Measurements from ENCODE around the gene SENP1.
A peak's percentile ranks its signal among the peaks of the same experiment; 100 is the strongest.
"Not testable (repeated sequence)": the region's sequence is repeated elsewhere in the genome, so short reads cannot be mapped to it uniquely, and the experiment has no call there.

Gene SENP1

DNA sequence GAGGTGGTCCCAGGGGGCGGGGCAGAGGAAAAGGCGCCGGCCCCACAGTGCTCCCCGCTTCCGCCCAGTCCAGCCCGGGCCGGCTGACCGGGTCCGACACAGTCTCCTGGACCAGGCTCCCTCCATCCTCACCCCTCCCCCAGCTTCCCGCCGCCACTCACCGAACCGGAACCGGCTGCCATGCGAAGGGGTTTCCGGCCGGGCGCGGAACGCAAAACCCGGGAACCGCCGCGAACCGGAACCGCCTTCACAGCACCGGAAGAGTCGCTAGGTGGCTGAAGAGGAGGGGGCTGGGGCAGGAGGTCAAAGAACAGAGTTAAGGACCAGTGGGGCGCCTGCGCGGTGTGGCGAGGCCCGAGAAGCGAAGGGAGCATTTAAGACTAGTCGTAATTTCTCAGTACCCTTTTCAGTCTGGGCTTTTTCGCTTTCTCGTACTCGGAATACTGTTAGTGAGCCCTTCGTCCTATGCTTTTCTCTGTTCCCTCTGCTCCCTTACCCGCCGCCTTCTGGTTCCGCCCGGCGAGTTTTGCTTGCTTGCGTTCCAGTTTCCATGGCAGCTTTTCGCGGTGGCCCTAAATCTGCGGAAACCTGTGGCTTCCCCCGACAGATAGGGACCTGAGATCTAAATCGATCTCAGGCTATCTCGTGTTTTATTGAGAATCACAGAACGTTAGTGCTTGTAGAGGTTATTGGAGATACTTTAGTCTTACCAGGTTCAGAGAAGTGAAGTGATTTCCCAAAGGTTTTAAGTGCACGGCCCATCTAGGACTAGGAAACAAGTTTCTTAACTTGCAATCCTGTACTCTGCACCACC lies at the start of gene SENP1:
Gene SENP1, minus strand, starts transcription at position 213 of the 814 bp plus-strand sequence. CDS start 4,607 bp downstream, outside the sequence.
- peak; percentile 87 to 98 (median 90) for DNase-seq
- intact Hi-C loops (cut with DNase I), result loop anchor here (2.0 kb wide), 1 partner anchor 51 kb away; the partner anchor contains the start of gene ASB8

GRCh38 chr12:48151103-48151771 lies 45.4 kb upstream of the SENP1 start:
- intact Hi-C loops (cut with DNase I), result no loop called here
- DNase-seq, result no peak

DNA sequence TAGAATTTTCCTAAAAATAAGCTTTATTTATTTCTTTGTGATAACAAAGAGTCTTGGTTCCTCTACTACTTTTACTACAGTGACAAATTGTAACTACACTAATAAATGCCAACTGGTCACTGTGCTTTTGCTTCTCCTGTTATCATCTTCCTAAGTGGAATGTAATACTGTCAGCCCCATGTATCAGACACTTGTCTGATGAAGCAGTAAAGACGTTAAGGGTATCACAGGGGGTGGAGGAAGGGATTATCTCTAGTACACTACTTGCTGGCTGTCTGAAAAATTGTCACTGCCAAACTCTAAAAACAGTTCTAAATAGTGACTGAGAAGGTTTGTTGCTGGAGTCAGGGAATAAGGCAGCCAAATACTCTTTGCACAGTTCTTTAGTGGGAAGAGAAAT lies 40.1 kb upstream of the SENP1 start:
- no peak for DNase-seq
- intact Hi-C loops (cut with DNase I), result no loop called here

DNA sequence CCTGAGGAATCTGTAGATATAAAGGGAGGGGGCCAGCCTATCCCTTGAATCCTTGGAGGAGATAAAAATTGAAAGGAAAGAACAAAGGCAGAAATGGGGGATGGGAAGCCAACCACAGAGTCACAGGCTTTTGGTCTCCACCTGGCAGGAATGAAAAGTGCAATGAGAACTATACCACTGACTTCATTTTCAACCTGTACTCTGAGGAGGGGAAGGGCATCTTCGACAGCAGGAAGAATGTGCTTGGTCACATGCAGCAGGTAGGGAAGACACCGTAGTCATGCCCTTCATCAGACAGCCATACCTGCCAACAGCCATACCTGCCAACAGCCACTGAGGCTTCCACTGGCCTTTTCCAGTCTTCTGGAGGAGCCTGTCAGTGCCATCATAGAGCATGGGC lies 38.0 kb upstream of the SENP1 start:
- intact Hi-C loops (cut with DNase I), result no loop called here
- no peak for DNase-seq

DNA sequence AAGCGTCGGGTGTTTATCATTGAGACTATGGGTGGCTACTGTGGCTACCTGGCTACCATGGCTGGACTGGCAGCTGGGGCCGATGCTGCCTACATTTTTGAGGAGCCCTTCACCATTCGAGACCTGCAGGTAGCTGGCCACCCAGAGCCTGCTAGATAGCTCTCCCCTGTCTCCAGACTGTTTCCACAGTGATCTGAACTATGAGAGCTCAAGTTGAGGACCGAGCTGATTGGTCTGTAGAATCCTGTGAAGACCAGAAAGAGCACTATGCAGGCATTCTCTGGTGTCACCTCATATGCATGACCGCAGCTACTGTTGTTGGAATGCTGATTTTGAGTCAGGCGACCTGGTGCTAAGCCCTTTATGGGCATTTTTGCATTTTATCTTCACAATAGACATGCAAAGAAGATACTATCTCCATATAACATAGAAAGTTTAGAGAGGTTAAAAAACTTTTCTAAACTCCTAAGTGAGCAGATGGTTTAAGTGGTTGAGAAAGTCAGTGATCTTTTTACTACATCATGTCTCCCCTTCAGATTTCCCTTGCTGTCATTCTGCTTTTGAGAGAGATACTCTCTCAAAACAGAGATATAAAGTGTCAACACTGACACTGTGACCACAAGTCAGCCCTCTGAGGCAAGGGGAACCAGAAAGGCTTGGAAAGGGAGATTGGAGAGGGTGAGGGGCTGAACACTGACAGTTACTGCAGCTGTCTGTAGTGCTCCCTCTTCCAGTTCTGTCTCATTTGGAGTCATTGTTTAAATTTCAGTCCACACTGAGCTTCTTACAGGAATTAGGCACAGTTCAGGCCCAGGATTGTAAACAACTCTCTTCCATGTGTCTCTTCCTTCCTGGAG lies 37.2 kb upstream of the SENP1 start:
- intact Hi-C loops (cut with DNase I), result no loop called here

DNA sequence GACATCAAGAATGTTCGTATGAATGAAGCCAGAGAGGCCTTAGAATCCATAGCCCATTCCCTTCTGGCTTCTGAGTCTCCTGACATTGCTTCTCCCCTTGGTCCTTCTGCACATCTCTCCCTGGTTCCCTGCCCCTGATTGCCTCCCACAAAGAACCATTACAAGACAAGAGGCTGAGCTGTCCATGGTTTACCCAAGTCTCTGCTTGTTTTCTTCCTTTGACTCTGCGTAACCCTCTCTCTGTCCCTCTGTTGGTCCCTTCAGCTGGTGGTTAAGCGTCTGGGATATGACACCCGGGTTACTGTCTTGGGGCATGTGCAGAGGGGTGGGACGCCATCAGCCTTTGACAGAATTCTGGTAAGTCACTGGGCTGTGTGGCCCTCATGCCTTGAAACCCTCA lies 29.1 kb upstream of the SENP1 start:
- intact Hi-C loops (cut with DNase I), result no loop called here
- peak in 1 of 10 donors; percentile 27 for DNase-seq

More for the DNA sequence above, 37.2 kb upstream of the SENP1 start:
- DNase-seq, result no peak

DNA sequence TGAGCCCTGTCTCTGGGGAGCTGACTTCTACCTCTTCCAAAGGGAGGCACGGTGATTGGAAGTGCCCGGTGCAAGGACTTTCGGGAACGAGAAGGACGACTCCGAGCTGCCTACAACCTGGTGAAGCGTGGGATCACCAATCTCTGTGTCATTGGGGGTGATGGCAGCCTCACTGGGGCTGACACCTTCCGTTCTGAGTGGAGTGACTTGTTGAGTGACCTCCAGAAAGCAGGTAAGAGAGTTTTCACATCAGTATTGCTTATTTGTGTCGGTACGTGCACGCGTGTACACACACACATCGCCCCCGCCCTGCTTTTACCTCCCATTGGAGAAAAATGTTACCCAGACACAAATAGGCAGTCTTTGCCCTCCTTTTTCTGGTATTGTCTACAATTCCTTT lies 26.9 kb upstream of the SENP1 start:
- intact Hi-C loops (cut with DNase I), result no loop called here

DNA sequence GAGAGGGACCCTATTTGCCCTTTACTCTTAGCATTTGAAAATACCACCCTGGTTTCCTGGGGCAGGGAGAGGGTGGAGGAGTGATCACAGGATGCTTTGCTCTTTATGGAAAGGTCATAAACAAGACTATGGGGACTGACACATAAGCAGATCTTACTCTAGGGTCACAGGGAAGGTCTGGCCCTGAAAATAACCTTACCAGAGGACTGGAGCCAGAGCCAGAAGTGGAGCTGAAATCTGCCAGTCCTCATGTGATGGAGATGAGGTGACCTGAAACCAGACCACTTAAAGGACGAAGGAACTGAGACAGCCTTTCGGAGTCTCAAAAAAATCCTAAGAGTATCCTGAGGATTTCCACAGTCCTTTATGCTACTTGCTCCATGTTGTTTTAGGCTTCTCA lies 25.6 kb upstream of the SENP1 start:
- DNase-seq, result no peak
- intact Hi-C loops (cut with DNase I), result no loop called here

More for the DNA sequence above, 26.9 kb upstream of the SENP1 start:
- peak in 1 of 10 donors; percentile 73 for DNase-seq

DNA sequence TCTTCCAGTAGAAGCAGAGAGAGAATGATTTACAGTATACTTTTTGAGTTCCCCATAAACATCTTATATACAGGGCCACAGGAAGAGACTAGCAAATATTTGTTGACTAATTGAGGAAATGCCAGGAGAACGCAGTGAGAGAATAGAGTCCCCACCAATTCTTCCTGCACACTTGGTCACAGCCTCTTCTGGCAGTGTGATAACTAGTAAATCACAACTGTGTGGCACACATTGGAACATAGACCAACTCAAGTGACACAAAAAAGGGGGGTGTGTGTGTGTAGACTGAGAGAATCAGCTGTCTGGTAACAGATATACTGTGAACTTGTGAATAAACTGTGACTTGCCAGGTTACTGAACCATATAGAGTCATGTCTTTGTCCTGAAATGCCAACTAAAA lies 23.5 kb upstream of the SENP1 start:
- intact Hi-C loops (cut with DNase I), result no loop called here

DNA sequence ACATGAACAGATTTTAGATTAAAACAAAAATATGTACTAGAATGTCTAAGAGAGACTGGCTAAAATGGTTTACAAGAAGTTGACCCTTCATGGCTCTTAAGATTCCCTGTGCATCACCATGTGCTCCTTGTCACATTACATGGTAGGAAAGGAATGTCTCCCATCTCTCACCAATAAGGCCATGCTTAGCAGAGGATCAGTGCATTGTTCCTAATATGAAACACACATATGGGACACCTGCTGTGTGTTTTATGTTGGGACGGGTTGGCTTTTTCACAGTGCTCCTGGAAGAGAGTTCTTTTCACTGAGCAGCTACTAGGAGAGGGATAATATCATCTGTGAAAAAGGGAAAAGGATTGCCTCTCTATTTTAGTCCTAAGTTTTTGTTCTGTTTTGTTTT lies 22.9 kb upstream of the SENP1 start:
- DNase-seq, result no peak
- intact Hi-C loops (cut with DNase I), result no loop called here

More for the DNA sequence above, 23.5 kb upstream of the SENP1 start:
- no peak for DNase-seq

DNA sequence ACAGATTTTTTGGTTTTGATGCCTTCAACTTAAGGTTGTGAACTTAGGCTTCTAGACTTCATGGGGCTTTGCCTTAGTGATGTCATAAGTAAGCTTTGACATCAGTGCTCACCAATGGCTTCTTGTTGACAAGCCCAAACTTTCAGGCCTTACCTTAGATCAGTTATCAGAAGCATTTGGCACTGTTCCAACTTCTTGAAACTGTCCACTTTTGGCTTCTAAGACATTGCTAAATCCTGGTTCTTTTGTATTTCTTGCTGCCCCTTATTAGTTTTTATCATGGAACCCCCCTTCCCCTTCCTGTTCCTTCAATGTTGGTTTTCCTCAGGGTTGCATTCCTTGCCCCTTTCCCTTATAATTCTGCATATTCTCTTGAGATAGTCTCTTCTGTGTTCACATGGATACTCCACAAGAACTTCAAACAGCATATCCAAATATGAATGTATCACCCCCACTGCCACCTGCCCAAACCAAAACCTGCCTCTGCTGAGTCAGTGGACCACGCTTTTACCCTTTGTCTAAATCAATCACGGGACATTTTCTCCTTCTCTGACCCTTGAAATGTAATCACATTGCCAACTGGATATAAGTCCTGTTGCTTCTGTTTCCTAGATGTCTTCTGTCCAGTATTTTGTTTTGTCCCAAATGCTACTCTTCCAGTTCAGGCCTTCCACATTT lies 21.2 kb upstream of the SENP1 start:
- intact Hi-C loops (cut with DNase I), result no loop called here
- DNase-seq, result no peak

GRCh38 chr12:48125985-48126384 lies 20.1 kb upstream of the SENP1 start:
- DNase-seq, result peak in 1 of 10 donors; percentile 43
- intact Hi-C loops (cut with DNase I), result no loop called here

DNA sequence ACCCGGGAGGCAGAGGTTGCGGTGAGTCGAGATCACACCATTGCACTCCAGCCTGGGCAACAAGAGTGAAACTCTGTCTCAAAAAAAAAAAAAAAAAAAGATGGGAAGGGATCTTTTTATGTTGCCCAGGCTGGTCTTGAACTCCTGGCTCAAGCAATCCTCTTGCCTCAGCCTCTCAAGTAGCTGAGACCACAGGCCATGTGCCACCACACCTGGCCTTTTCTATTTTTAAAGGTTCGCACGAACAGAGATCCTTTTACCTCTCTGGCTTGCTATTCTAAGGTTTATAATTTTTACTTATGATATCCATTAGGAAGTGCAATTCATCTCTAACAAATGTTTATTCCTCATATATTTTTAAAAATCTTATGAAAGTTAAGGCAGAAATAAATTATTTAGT lies 19.7 kb upstream of the SENP1 start:
- DNase-seq; intact Hi-C loops (cut with DNase I): not testable (repeated sequence)

- DNase-seq, result no peak
- intact Hi-C loops (cut with DNase I), result no loop called here
Observed at GRCh38 chr12:48123169-48123568, 17.3 kb upstream of the SENP1 start.

GRCh38 chr12:48122065-48122834 lies 16.4 kb upstream of the SENP1 start:
- DNase-seq, result no peak
- intact Hi-C loops (cut with DNase I), result no loop called here

- no peak for DNase-seq
- intact Hi-C loops (cut with DNase I), result no loop called here
Observed at GRCh38 chr12:48121522-48121921, 15.6 kb upstream of the SENP1 start.

GRCh38 chr12:48119834-48120195 lies 13.9 kb upstream of the SENP1 start:
- no peak for DNase-seq
- intact Hi-C loops (cut with DNase I), result no loop called here

DNA sequence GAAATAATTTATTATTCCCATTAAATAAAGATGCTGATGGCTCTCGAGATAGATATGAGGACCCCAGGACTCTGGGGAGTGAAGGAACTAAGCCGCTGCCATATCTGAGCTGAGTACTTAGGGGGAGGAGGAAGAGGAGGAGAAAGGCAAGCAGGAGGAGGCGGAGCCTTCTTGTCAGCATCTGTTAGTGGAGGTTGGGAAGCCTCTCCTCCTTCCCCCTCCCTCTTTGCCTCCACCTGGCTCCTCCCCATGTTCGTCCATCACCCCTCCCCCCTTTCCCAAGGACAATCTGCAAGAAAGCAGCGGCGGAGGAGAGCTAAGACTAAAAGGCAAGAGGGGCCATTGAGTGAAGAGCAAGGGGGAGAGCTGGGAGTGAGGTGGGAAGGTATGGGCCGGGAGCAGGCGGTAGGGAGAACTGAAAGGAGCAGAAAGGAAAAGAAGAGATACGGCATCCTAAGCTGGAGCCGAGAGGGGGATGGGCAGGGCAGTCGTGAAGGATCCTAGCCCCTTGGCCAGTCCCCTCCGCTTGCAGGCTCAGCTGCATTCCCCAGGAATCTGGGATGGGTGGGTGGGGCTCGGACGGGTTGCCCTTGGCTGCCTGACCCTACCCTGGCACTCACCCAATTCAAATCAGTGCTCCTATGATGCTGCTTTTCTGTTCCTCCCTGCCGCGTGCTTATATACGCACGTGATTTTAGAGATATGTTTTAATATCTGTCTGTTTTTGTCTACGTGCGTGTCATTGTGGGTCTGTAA lies 13.4 kb upstream of the SENP1 start, which contains the start of gene PFKM:
Gene PFKM, plus strand, starts transcription at position 287 of the 756 bp plus-strand sequence. CDS start 3,411 bp downstream, outside the sequence.
- DNase-seq, result peak; percentile 43 to 95 (median 77)
- intact Hi-C loops (cut with DNase I), result no loop called here

Data from posterior cingulate gyrus (tissue), 11 donors.